ENCODE results near the gene TM4SF20. TPM values are rescaled to one million over a fixed set of nuclear protein-coding genes. Genes with fewer than 3 reads are reported as not detected.

The TM4SF20 gene
- polyA plus RNA-seq, 1 donor (not counting 4 experiments of a cell fraction or from before 2014, with no cell fraction given): not detected

GRCh38 chr2:227370092-227370491, 9.0 kb downstream of the TM4SF20 start:
- Histone ChIP-seq H4K20me1 (ENCODE audit: control insufficient read depth, extremely low read depth, insufficient read depth, low read length) (no peaks in the 10 kb centered on the region), H3K9me3 (ENCODE audit: control insufficient read depth, low read depth, low read length) (no peaks in the 10 kb centered on the region), H3K27me3 (ENCODE audit: control insufficient read depth, extremely low read depth, insufficient read depth, low read length) (no peaks in the 10 kb centered on the region), H3K9me1 (ENCODE audit: control insufficient read depth, extremely low read depth, insufficient read depth, low read length) (no peaks in the 10 kb centered on the region), H3K4me1 (ENCODE audit: control insufficient read depth, extremely low read depth, insufficient read depth, low read length) (peaks cover 7% of the 10 kb centered on the region), H3K4me2 (ENCODE audit: control insufficient read depth, extremely low read depth, insufficient read depth, low read depth, low read length) (no peak overlapping the region), H3K36me3 (ENCODE audit: control insufficient read depth in 2 of 2, extremely low read depth in 1 of 2, insufficient read depth in 2 of 2, low read length in 2 of 2) (no peaks in the 10 kb centered on the region), H3K9ac (ENCODE audit: control insufficient read depth, extremely low read depth, insufficient read depth, low read length) (no peak overlapping the region), H2AFZ (ENCODE audit: control insufficient read depth, low read length) (no peak overlapping the region), H3K4me3 (ENCODE audit: control insufficient read depth in 2 of 3, extremely low read depth in 1 of 3, insufficient read depth in 2 of 3, low read depth in 1 of 3, low read length in 3 of 3) (no peak overlapping the region), H3K27ac (ENCODE audit: control insufficient read depth, insufficient read depth, low read length) (no peak overlapping the region), H3K79me2 (ENCODE audit: control insufficient read depth, insufficient read depth, low read length) (no peaks in the 10 kb centered on the region)
- no peak for DNase-seq (ENCODE audit: low read depth, low spot score)
- TF ChIP-seq CTCF (optimal IDR thresholded peaks at IDR 0.05 in 1 of 3, IDR thresholded peaks at IDR 0.05 in 1 of 3, conservative IDR thresholded peaks at IDR 0.05 in 1 of 3; ENCODE audit: extremely low read depth in 1 of 3, insufficient read depth in 2 of 3, low read length in 3 of 3): no peak
- no peak for TF ChIP-seq EZH2 (IDR thresholded peaks at IDR 0.05; ENCODE audit: low read length)
- no peak for FAIRE-seq
- dilution Hi-C loops (cut with MboI; ENCODE audit: extremely low pct_ligation_motif_present, low sequenced_read_pairs): no loop called here

- Histone ChIP-seq H3K27ac (ENCODE audit: control insufficient read depth, insufficient read depth, low read length) (no peak overlapping the region), H3K9me1 (ENCODE audit: control insufficient read depth, extremely low read depth, insufficient read depth, low read length) (no peaks in the 10 kb centered on the region), H3K9me3 (ENCODE audit: control insufficient read depth, low read depth, low read length) (no peaks in the 10 kb centered on the region), H3K79me2 (ENCODE audit: control insufficient read depth, insufficient read depth, low read length) (no peaks in the 10 kb centered on the region), H3K36me3 (ENCODE audit: control insufficient read depth in 2 of 2, extremely low read depth in 1 of 2, insufficient read depth in 2 of 2, low read length in 2 of 2) (no peaks in the 10 kb centered on the region), H3K4me1 (ENCODE audit: control insufficient read depth, extremely low read depth, insufficient read depth, low read length) (peaks cover 7% of the 10 kb centered on the region), H3K4me2 (ENCODE audit: control insufficient read depth, extremely low read depth, insufficient read depth, low read depth, low read length) (no peak overlapping the region), H4K20me1 (ENCODE audit: control insufficient read depth, extremely low read depth, insufficient read depth, low read length) (no peaks in the 10 kb centered on the region), H3K27me3 (ENCODE audit: control insufficient read depth, extremely low read depth, insufficient read depth, low read length) (no peaks in the 10 kb centered on the region), H3K4me3 (ENCODE audit: control insufficient read depth in 2 of 3, extremely low read depth in 1 of 3, insufficient read depth in 2 of 3, low read depth in 1 of 3, low read length in 3 of 3) (no peak overlapping the region), H2AFZ (ENCODE audit: control insufficient read depth, low read length) (no peak overlapping the region), H3K9ac (ENCODE audit: control insufficient read depth, extremely low read depth, insufficient read depth, low read length) (no peak overlapping the region)
- dilution Hi-C loops (cut with MboI; ENCODE audit: extremely low pct_ligation_motif_present, low sequenced_read_pairs): no loop called here
- TF ChIP-seq EZH2 (IDR thresholded peaks at IDR 0.05; ENCODE audit: low read length) (no peak), CTCF (optimal IDR thresholded peaks at IDR 0.05 in 1 of 3, IDR thresholded peaks at IDR 0.05 in 1 of 3, conservative IDR thresholded peaks at IDR 0.05 in 1 of 3; ENCODE audit: extremely low read depth in 1 of 3, insufficient read depth in 2 of 3, low read length in 3 of 3) (no peak)
- DNase-seq (ENCODE audit: low read depth, low spot score) (no peak), FAIRE-seq (no peak)
These were observed 10.5 kb downstream of the TM4SF20 start for GRCh38 chr2:227368574-227368973.

All from keratinocyte (primary cell).